ENCODE results near the gene ATP9B. TPM values are rescaled to one million over a fixed set of nuclear protein-coding genes. Genes with fewer than 3 reads are reported as not detected.

ATP9B gene
- polyA plus RNA-seq, 1 of the 3 experiments (the other 2 are of a cell fraction), result 11.2 TPM

DNA sequence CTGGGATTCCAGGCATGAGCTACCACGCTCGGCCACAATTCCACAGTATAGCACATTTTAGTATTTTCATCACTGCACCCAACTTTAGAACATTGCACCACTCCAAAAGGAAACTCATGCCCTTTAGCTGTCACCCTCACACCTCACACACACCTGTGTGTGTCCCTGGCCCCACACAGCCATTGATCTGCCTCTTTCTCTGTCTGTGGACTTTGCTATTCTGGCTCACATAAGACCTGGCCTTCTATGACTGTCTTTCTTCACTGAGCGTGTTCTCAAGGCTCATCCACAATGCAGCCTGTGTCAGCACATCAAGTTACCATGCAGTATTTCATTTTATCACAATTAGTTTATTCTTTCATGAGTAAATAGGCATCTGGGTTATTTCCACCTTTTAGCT lies 19.7 kb upstream of the ATP9B start:
- Histone ChIP-seq H3K9ac (no peak overlapping the region), H3K36me3 (replicated peaks in 1 of 2; ENCODE audit: control insufficient read depth in 1 of 2, insufficient read depth in 2 of 2, low read length in 1 of 2) (no peaks in the 10 kb centered on the region), H3K79me2 (ENCODE audit: insufficient read depth) (no peaks in the 10 kb centered on the region), H3K4me1 (ENCODE audit: control insufficient read depth in 1 of 2, insufficient read depth in 2 of 2, low read depth in 1 of 2, low read length in 1 of 2) (no peaks in the 10 kb centered on the region; a peak in 1 of 4 replicates), H3K9me3 (no peaks in the 10 kb centered on the region), H3K4me3 (ENCODE audit: low read depth in 2 of 2, low read length in 1 of 2) (no peak overlapping the region), H3K9me2 (no peaks in the 10 kb centered on the region), H4K20me1 (ENCODE audit: insufficient read depth) (no peaks in the 10 kb centered on the region), H3K4me2 (no peak overlapping the region), H3F3A (replicated peaks; ENCODE audit: insufficient read depth) (no peaks in the 10 kb centered on the region), H3K27me3 (ENCODE audit: insufficient read depth) (peaks cover 42% of the 10 kb centered on the region; the same call in 1 of the 2 replicates), H2AFZ (ENCODE audit: low read depth) (no peak overlapping the region), H3K27ac (ENCODE audit: low read depth in 2 of 2, low read length in 1 of 2) (no peak overlapping the region)
- ChIA-PET POLR2A (interaction anchor here (0.6 kb wide), 1 partner anchor 1376 kb away, joined by 3 read pairs; no protein-coding TSS in a partner anchor), CTCF (interaction anchor here (1.5 kb wide), 1 partner anchor 19 kb away, joined by 5 read pairs; no protein-coding TSS in a partner anchor)
- TF ChIP-seq NFIC (IDR thresholded peaks at IDR 0.05; ENCODE audit: borderline replicate concordance) (no peak), JUND (IDR thresholded peaks at IDR 0.05) (no peak)
- WGBS (ENCODE audit: low lambda C conversion rate), result 27% methylated on average over 3 of the region's 3 CpGs
- no peak for DNase-seq

DNA sequence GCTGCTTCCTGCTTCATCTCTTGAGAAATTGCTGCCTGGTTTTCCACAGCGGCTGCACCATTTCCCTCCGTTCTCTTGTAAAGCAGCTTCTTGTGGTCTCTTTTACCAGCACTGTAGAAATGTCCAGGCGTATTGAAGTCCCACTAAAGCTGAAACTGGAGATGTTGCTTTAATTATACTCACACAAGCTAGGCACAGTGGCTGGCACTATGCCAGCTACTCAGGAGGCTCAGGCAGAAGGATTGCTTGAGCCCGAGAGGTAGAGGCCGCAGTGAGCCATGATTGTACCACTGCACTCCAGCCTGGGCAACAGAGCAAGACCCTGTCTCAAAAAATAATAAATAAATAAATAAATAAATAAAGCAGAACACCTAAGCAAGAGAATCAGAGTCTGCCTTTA lies 19.2 kb upstream of the ATP9B start:
- CTCF ChIA-PET, result interaction anchor here (1.5 kb wide), 1 partner anchor 18 kb away, joined by 5 read pairs; no protein-coding TSS in a partner anchor
- H4K20me1 ChIP-seq (ENCODE audit: insufficient read depth), result no peaks in the 10 kb centered on the region
- H3K27me3 ChIP-seq (ENCODE audit: insufficient read depth), result peaks cover 42% of the 10 kb centered on the region; the same call in 1 of the 2 replicates
- H3K9me2 ChIP-seq, result no peaks in the 10 kb centered on the region
- no peaks in the 10 kb centered on the region for H3F3A ChIP-seq (replicated peaks; ENCODE audit: insufficient read depth)
- WGBS (ENCODE audit: low lambda C conversion rate), result 53% methylated on average over 5 of the region's 5 CpGs
- no peaks in the 10 kb centered on the region for H3K9me3 ChIP-seq
- no peak overlapping the region for H2AFZ ChIP-seq (ENCODE audit: low read depth)
- H3K4me1 ChIP-seq (ENCODE audit: control insufficient read depth in 1 of 2, insufficient read depth in 2 of 2, low read depth in 1 of 2, low read length in 1 of 2), result no peaks in the 10 kb centered on the region; a peak in 1 of 4 replicates
- no peak overlapping the region for H3K4me3 ChIP-seq (ENCODE audit: low read depth in 2 of 2, low read length in 1 of 2)
- no peak overlapping the region for H3K9ac ChIP-seq
- no peak overlapping the region for H3K27ac ChIP-seq (ENCODE audit: low read depth in 2 of 2, low read length in 1 of 2)
- TF ChIP-seq, protein P1, sequence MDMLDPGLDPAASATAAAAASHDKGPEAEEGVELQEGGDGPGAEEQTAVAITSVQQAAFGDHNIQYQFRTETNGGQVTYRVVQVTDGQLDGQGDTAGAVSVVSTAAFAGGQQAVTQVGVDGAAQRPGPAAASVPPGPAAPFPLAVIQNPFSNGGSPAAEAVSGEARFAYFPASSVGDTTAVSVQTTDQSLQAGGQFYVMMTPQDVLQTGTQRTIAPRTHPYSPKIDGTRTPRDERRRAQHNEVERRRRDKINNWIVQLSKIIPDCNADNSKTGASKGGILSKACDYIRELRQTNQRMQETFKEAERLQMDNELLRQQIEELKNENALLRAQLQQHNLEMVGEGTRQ (IDR thresholded peaks at IDR 0.05; ENCODE audit: borderline replicate concordance, low read depth, low read length), result no peak
- TF ChIP-seq FOSL2 (IDR thresholded peaks at IDR 0.05; ENCODE audit: borderline replicate concordance, low read depth), result no peak
- TF ChIP-seq ELF1 (IDR thresholded peaks at IDR 0.05), result no peak
- no peak for TF ChIP-seq TAF1 (IDR thresholded peaks at IDR 0.05; ENCODE audit: borderline replicate concordance, low read depth, low read length)
- TF ChIP-seq FOXM1 (IDR thresholded peaks at IDR 0.05; ENCODE audit: low read depth), result no peak
- TF ChIP-seq, protein P2, sequence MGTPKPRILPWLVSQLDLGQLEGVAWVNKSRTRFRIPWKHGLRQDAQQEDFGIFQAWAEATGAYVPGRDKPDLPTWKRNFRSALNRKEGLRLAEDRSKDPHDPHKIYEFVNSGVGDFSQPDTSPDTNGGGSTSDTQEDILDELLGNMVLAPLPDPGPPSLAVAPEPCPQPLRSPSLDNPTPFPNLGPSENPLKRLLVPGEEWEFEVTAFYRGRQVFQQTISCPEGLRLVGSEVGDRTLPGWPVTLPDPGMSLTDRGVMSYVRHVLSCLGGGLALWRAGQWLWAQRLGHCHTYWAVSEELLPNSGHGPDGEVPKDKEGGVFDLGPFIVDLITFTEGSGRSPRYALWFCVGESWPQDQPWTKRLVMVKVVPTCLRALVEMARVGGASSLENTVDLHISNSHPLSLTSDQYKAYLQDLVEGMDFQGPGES (IDR thresholded peaks at IDR 0.05; ENCODE audit: low read depth, low read length), result no peak
- no peak for DNase-seq
- no peaks in the 10 kb centered on the region for H3K79me2 ChIP-seq (ENCODE audit: insufficient read depth)
- POLR2A ChIA-PET, result interaction anchor here (0.6 kb wide), 1 partner anchor 1377 kb away, joined by 3 read pairs; no protein-coding TSS in a partner anchor
- no peak overlapping the region for H3K4me2 ChIP-seq
- no peaks in the 10 kb centered on the region for H3K36me3 ChIP-seq (replicated peaks in 1 of 2; ENCODE audit: control insufficient read depth in 1 of 2, insufficient read depth in 2 of 2, low read length in 1 of 2)

DNA sequence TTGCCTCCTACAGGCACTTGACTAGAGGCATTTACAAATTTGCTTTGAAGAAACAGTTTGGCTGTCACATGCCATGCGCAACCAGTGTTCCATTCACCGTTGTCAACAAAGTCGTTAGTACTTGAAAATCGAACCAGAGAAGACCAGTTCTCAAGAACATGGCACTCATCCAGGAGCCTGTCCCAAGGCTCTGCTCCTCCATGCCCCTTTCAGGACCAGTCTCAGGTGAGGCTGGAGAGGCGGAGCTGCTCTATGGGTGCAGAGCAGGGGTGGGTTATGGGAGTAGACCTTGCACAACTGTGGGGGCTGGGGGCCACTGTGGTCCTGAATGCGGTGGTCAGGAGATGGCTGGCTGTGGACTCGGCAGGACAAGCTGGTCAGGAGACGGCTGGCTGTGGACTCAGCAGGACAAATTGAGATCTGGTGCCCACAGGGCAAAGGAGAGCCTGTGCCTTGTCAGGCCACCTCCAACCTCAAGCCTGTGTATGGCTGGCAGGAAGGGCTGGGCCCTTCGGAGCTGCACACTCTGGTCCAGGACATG lies 12.3 kb upstream of the ATP9B start:
- no peaks in the 10 kb centered on the region for H4K20me1 ChIP-seq (ENCODE audit: insufficient read depth)
- no peak for TF ChIP-seq MXI1 (IDR thresholded peaks at IDR 0.05; ENCODE audit: low read depth, low read length)
- TF ChIP-seq GABPA (IDR thresholded peaks at IDR 0.05; ENCODE audit: low read depth), result no peak
- TF ChIP-seq, protein P3, sequence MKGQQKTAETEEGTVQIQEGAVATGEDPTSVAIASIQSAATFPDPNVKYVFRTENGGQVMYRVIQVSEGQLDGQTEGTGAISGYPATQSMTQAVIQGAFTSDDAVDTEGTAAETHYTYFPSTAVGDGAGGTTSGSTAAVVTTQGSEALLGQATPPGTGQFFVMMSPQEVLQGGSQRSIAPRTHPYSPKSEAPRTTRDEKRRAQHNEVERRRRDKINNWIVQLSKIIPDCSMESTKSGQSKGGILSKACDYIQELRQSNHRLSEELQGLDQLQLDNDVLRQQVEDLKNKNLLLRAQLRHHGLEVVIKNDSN (IDR thresholded peaks at IDR 0.05; ENCODE audit: borderline replicate concordance, low read depth), result no peak
- no peaks in the 10 kb centered on the region for H3K9me3 ChIP-seq
- no peak overlapping the region for H3K27ac ChIP-seq (ENCODE audit: low read depth in 2 of 2, low read length in 1 of 2)
- H3K79me2 ChIP-seq (ENCODE audit: insufficient read depth), result no peaks in the 10 kb centered on the region
- H3K27me3 ChIP-seq (ENCODE audit: insufficient read depth), result peaks cover 36% of the 10 kb centered on the region; the same call in 1 of the 2 replicates
- H2AFZ ChIP-seq (ENCODE audit: low read depth), result no peak overlapping the region
- H3K9ac ChIP-seq, result no peak overlapping the region
- H3K4me2 ChIP-seq, result no peak overlapping the region
- 24% methylated on average over 9 of the region's 9 CpGs for WGBS (ENCODE audit: low lambda C conversion rate)
- DNase-seq, result no peak
- POLR2A ChIA-PET, result no interaction called here
- no peaks in the 10 kb centered on the region for H3K36me3 ChIP-seq (replicated peaks in 1 of 2; ENCODE audit: control insufficient read depth in 1 of 2, insufficient read depth in 2 of 2, low read length in 1 of 2)
- no peaks in the 10 kb centered on the region for H3F3A ChIP-seq (replicated peaks; ENCODE audit: insufficient read depth)
- no peaks in the 10 kb centered on the region for H3K9me2 ChIP-seq
- no peaks in the 10 kb centered on the region for H3K4me1 ChIP-seq (ENCODE audit: control insufficient read depth in 1 of 2, insufficient read depth in 2 of 2, low read depth in 1 of 2, low read length in 1 of 2)
- no peak overlapping the region for H3K4me3 ChIP-seq (ENCODE audit: low read depth in 2 of 2, low read length in 1 of 2)
- CTCF ChIA-PET, result interaction anchor here (1.1 kb wide), 1 partner anchor 12 kb away, joined by 3 read pairs; no protein-coding TSS in a partner anchor
